Type B pancreatic cell (in vitro differentiated cells): ENCODE results near the gene NUDT19. TPM values are rescaled to one million over a fixed set of nuclear protein-coding genes. Genes with fewer than 3 reads are reported as not detected.

Experiments used
- DNase-seq: peaks from one replicate; pipeline ENCODE4 v3.0.0; 2021; ENCODE audit warnings: mixed read lengths; ENCODE audit not compliant: unreplicated experiment; ENCODE audit errors: extremely low spot score
- H3K27ac Mint-ChIP-seq: 2 replicates; pipeline ENCODE4 v1.8.0; 2021; ENCODE audit warnings: mild to moderate bottlenecking, mixed read lengths
- H3K27me3 Mint-ChIP-seq: 2 replicates; pipeline ENCODE4 v1.8.0; 2021; ENCODE audit warnings: mixed read lengths
- H3K36me3 Mint-ChIP-seq: 2 replicates; pipeline ENCODE4 v1.8.0; 2021; ENCODE audit warnings: mixed read lengths
- H3K4me1 Mint-ChIP-seq: one replicate; pipeline ENCODE4 v1.8.0; 2021; ENCODE audit warnings: mixed read lengths; ENCODE audit not compliant: unreplicated experiment
- H3K4me3 Mint-ChIP-seq: 2 replicates; pipeline ENCODE4 v1.8.0; 2021; ENCODE audit warnings: mild to moderate bottlenecking, mixed read lengths
- H3K9me3 Mint-ChIP-seq: 2 replicates; pipeline ENCODE4 v1.8.0; 2021; ENCODE audit warnings: mixed read lengths
- CTCF ChIP-seq: fragments of 200-600 bp; sonication (generic); conservative IDR thresholded peaks from 2 replicates; pipeline ENCODE4 v1.5.0; 2021; ENCODE audit warnings: antibody characterized with exemption, mild to moderate bottlenecking
- total RNA-seq: library from RNA; stranded (reverse); gene quantifications from 2 replicates; pipeline ENCODE4 v1.2.1, GENCODE V29; 2021; ENCODE audit warnings: low replicate concordance

NUDT19 gene
- total RNA-seq, 1 donor from 2014 or later, result 10.8 TPM

GRCh38 chr19:32749361-32749760, 57.7 kb downstream of the NUDT19 start:
- H3K4me3 Mint-ChIP-seq, result no peak overlapping the region
- no peak for TF ChIP-seq CTCF
- H3K27ac Mint-ChIP-seq, result no peak overlapping the region
- H3K27me3 Mint-ChIP-seq, result no peaks in the 10 kb centered on the region
- no peaks in the 10 kb centered on the region for H3K36me3 Mint-ChIP-seq
- DNase-seq, result no peak
- no peaks in the 10 kb centered on the region for H3K9me3 Mint-ChIP-seq
- peaks cover 4% of the 10 kb centered on the region for H3K4me1 Mint-ChIP-seq

- H3K4me3 Mint-ChIP-seq, result no peak overlapping the region
- H3K9me3 Mint-ChIP-seq, result no peaks in the 10 kb centered on the region
- no peaks in the 10 kb centered on the region for H3K36me3 Mint-ChIP-seq
- no peak for DNase-seq
- H3K27ac Mint-ChIP-seq, result no peak overlapping the region
- H3K27me3 Mint-ChIP-seq, result no peaks in the 10 kb centered on the region
- no peak for TF ChIP-seq CTCF
- H3K4me1 Mint-ChIP-seq, result peaks cover 4% of the 10 kb centered on the region
Measured at GRCh38 chr19:32750441-32751055, 58.9 kb downstream of the NUDT19 start.

- Mint-ChIP-seq H3K36me3 (no peaks in the 10 kb centered on the region), H3K27me3 (no peaks in the 10 kb centered on the region), H3K4me1 (peaks cover 4% of the 10 kb centered on the region), H3K9me3 (no peaks in the 10 kb centered on the region), H3K4me3 (no peak overlapping the region), H3K27ac (no peak overlapping the region)
- no peak for TF ChIP-seq CTCF
- DNase-seq, result no peak
Measured at GRCh38 chr19:32751066-32751465, 59.4 kb downstream of the NUDT19 start.

- no peaks in the 10 kb centered on the region for H3K9me3 Mint-ChIP-seq
- no peaks in the 10 kb centered on the region for H3K4me1 Mint-ChIP-seq
- TF ChIP-seq CTCF, result no peak
- no peak overlapping the region for H3K4me3 Mint-ChIP-seq
- H3K27me3 Mint-ChIP-seq, result peaks cover under 1% of the 10 kb centered on the region
- no peak for DNase-seq
- no peaks in the 10 kb centered on the region for H3K36me3 Mint-ChIP-seq
- no peak overlapping the region for H3K27ac Mint-ChIP-seq
Measured at GRCh38 chr19:32757189-32757588, 65.6 kb downstream of the NUDT19 start.

Other genes starting within 250 kb of the NUDT19 start
- 76.3 and 123 TPM in 2 replicates for gene PDCD5, start 110.6 kb upstream of the NUDT19 start, total RNA-seq
- gene ANKRD27, start 16.6 kb upstream of the NUDT19 start, total RNA-seq, result 37.0 and 40.2 TPM in 2 replicates
- gene RGS9BP, start 16.0 kb upstream of the NUDT19 start, total RNA-seq, result 1.4 TPM in 2 replicates
- 0.24 TPM in 2 replicates for gene TDRD12, start 27.9 kb downstream of the NUDT19 start, total RNA-seq
- 3.1 and 7.9 TPM in 2 replicates for gene SLC7A9, start 177.9 kb downstream of the NUDT19 start, total RNA-seq